Stomach smooth muscle (tissue), 2 donors: Measurements from ENCODE around the gene IER5L.
"Not testable (repeated sequence)": the region's sequence is repeated elsewhere in the genome, so short reads cannot be mapped to it uniquely, and the experiment has no call there.

Experiments
- H3K27ac ChIP-seq: one replicate; pipeline ENCODE4 v1.7.0; 2013; ENCODE audit warnings: mild to moderate bottlenecking, low read length, inconsistent platforms
- H3K27me3 ChIP-seq, 2 donors: one replicate each; pipeline ENCODE4 v1.7.0; 2013; ENCODE audit warnings: low read length in 2 of 2; ENCODE audit not compliant: insufficient read depth in 2 of 2, control insufficient read depth in 1 of 2
- H3K36me3 ChIP-seq, 2 donors: one replicate each; pipeline ENCODE4 v1.7.0; 2013; ENCODE audit warnings: low read length in 2 of 2; ENCODE audit not compliant: control insufficient read depth in 2 of 2, insufficient read depth in 2 of 2
- H3K4me1 ChIP-seq: one replicate; pipeline ENCODE4 v1.7.0; 2013; ENCODE audit warnings: low read length; ENCODE audit not compliant: control insufficient read depth, insufficient read depth
- H3K4me3 ChIP-seq, 2 donors: one replicate each; pipeline ENCODE4 v1.7.0; 2013; ENCODE audit warnings: low read length in 2 of 2
- H3K9ac ChIP-seq, 2 donors: one replicate each; pipeline ENCODE4 v1.7.0; 2013; ENCODE audit warnings: low read length in 2 of 2, mild to moderate bottlenecking in 1 of 2
- H3K9me3 ChIP-seq, 2 donors: one replicate each; pipeline ENCODE4 v1.7.0; 2013; ENCODE audit warnings: low read length in 2 of 2; ENCODE audit not compliant: control insufficient read depth in 2 of 2
- donor health status: healthy.
- donor health status: Pancreatic carcinoma.

Gene IER5L

DNA sequence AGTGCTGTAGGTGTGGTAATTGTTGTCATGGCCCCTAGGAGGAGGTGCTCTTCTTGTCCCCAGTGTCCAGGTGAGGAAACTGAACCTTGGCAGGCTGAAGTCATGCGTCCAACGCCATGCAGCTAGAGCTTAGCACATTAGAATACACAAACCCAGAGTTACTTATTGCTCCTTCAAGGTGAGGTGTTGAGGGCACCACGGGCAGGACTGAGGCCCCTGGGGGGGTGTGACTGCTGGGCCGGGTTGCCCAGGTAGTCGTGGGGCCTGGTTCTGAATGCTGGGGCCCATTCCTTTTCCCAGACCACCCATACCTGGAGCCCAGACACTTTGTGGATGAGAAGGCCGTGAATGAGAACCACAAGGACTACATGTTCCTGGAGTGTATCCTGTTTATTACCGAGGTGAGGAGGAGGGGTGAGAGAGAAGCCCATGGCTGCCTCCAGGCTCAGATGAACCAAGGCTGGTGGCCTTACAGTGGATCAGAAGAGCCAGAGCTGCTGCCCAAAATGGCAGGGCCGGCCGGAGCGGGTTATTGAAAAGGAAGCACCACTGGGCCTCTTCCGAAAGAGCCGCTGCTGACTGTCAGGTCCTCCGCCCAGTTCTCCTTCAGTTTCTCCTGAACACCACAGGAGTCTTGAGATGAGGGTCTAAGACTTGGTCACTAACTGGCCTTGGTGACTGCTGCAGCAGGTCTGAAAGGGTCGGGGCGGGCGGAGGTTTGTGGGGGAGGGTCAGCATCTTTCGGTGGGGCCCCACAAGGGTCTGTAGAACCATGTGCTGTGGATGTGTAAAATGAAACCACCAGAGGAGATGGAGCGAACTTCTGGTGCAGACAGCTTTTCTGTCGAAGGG lies 40.5 kb downstream of the IER5L start:
- no peaks in the 10 kb centered on the region for H3K9me3 ChIP-seq
- H3K36me3 ChIP-seq = peaks cover 18 to 24% of the 10 kb centered on the region in 2 donors
- peak overlapping the region; percentile 100 for H3K27ac ChIP-seq
- H3K9ac ChIP-seq = peak overlapping the region in 1 of 2 donors; percentile 68
- no peaks in the 10 kb centered on the region for H3K27me3 ChIP-seq
- H3K4me1 ChIP-seq = peaks cover 46% of the 10 kb centered on the region
- H3K4me3 ChIP-seq = no peak overlapping the region

DNA sequence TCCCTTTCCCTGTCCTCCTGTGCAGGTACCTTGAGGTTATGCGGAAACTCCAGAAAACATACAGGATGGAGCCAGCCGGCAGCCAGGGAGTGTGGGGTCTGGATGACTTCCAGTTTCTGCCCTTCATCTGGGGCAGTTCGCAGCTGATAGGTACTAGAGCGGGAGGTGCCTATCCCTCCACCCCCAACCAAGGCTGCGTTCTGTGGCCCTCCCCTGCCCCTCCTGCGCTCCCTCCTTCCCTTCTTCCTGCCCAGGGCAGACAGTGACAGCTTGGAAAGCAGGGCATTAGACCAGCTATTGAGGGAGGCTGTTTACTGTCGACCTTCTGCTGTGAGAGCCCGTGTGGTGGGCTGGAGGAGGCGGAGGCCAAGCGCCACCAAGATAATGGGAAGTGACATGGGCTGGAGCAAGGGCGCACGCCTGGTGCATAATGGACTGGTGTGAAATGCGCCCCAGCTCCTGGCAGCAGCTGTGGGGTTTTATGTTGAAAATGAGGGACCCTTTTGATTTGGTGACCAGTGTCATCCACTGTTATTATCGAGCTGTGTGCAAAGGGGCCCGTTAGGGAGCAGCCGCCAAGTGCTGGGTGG lies 41.5 kb downstream of the IER5L start:
- H3K9me3 ChIP-seq = no peaks in the 10 kb centered on the region
- no peak overlapping the region for H3K4me3 ChIP-seq
- H3K27me3 ChIP-seq = no peaks in the 10 kb centered on the region
- peaks cover 18 to 24% of the 10 kb centered on the region in 2 donors for H3K36me3 ChIP-seq
- H3K4me1 ChIP-seq = peaks cover 40% of the 10 kb centered on the region
- H3K27ac ChIP-seq = peak overlapping the region; percentile 100
- no peak overlapping the region for H3K9ac ChIP-seq

DNA sequence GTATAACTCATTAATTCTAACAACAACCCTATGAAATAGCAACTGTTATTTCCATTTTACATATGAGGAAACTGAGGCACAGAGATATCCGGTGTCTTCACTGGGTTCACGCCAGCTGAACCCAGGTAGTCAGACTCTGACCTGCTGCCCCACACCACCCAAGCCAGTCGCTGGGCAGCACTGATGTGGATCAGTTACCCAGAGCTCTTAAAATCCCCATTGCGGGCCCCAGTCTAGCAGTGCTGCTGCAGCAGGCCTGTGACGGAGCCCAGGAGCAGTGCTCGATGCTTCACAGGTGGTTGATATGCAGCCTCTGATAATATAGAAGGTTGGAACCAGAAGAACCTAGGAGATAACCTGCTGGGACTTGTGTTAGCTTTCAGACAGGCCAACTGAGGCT lies 42.6 kb downstream of the IER5L start:
- Histone ChIP-seq H3K4me1 (peaks cover 33% of the 10 kb centered on the region), H3K9ac (no peak overlapping the region), H3K27me3 (no peaks in the 10 kb centered on the region), H3K9me3 (no peaks in the 10 kb centered on the region), H3K27ac (no peak overlapping the region), H3K36me3 (peaks cover 18 to 26% of the 10 kb centered on the region in 2 donors), H3K4me3 (no peak overlapping the region)

DNA sequence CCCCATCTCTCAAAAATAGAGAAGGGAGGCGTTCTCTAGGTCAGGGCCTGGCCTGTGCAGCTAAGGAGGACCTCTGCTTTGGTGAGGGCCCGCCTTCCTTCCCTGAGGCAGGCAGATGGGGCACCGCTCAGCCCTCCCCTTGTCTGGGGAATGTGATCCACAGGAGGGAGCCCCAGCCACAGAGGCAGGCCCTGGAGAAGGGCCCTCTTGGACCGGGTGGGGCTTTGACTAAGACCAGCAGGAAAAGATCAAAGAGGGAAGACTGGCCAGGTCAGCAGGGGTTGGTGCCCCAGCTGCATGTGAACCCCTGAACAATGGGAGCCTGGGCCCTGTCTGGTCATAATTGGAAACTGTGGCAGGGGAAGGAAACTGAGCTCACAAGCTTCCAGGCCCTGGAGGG lies 45.0 kb downstream of the IER5L start:
- Histone ChIP-seq H3K4me3 (no peak overlapping the region), H3K4me1 (peaks cover 10% of the 10 kb centered on the region), H3K9me3 (no peaks in the 10 kb centered on the region), H3K27ac (no peak overlapping the region), H3K27me3 (no peaks in the 10 kb centered on the region), H3K36me3 (peaks cover 18 to 30% of the 10 kb centered on the region in 2 donors), H3K9ac (no peak overlapping the region)

DNA sequence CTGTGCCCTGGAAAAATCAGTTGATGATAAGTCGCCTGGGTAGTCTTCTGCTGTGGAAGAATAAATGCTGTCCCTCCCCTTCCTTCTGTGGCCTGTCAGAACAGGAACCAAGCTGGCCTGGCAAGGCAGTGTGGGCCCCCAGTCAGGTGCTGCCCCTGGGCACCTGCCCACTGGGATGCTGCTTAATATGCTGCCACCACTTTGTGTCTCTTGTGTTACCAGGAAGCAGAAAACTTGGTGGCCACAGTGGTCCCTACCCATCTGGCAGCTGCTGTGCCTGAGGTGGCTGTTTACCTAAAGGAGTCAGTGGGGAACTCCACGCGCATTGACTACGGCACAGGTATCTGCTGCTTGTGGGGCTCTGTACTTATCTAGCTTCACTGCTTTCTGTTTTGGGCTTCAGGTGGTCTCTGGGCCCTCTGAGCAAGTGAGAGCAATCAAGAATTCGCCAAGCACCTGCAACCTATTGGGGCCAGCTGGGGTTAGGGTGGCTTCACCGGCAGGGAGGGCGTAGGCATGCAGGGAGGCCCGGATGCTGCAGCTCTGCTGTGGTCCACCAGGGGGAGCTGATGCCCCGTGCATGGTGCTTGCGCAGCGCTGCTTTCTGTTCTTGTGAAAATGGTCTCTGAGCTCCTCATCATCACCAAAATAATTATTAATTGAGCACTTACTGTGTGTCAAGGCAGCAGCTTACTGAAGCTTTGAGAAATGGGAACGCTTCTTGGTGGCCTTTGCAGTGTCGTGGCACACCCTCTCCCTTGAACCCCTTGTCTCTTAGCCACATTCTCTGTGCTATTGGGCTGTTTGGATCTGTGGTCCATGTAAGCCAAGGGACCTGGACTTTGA lies 46.5 kb downstream of the IER5L start:
- Histone ChIP-seq H3K4me1 (peaks cover 7% of the 10 kb centered on the region), H3K27ac (peak overlapping the region; percentile 11), H3K27me3 (no peaks in the 10 kb centered on the region), H3K9me3 (no peaks in the 10 kb centered on the region), H3K9ac (peak overlapping the region in 1 of 2 donors; percentile 21), H3K36me3 (peaks cover 18 to 25% of the 10 kb centered on the region in 2 donors), H3K4me3 (no peak overlapping the region)

DNA sequence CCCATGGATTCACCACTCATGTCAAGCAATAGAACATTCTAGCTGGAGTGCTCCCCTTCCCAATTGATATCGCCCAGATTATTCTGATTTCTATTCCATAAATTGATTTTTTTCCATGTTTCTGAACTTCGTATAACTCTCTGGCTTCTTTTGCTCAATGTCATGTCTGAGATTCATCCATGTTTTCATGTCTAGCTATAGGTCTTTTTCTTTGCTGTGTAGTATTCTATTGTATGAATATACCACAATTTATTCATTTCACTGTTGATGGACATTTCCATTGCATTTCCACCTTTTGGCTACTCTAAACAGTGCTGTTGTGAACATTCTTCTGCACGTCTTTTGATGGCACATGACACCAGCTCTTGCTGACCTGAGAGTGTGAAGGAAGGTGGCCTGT lies 47.3 kb downstream of the IER5L start:
- Histone ChIP-seq H3K36me3 (peaks cover 18 to 22% of the 10 kb centered on the region in 2 donors), H3K9ac (no peak overlapping the region), H3K27ac (no peak overlapping the region)

DNA sequence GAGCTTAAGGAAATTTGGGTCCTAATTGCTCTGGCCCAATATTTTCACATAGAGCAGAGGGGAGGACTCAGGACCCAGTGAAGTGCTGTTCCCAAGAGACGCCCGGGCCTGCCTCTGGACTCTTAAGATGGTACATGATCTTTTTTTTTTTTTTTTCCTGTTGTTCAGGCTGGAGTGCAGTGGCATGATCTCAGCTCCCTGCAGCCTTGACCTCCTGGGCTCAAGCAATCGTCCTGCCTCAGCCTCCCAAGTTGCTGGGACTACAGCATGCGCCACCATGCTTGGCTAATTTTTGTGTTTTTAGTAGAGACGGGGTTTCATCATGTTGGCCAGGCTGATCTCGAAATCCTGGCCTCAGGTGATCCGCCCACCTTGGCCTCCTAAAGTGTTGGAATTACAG lies 47.8 kb downstream of the IER5L start:
- peaks cover 14 to 22% of the 10 kb centered on the region in 2 donors for H3K36me3 ChIP-seq
- H3K9me3 ChIP-seq, H3K4me3 ChIP-seq, H3K4me1 ChIP-seq, H3K9ac ChIP-seq, H3K27ac ChIP-seq, H3K27me3 ChIP-seq: not testable (repeated sequence)

More for the DNA sequence above, 47.3 kb downstream of the IER5L start:
- Histone ChIP-seq H3K4me3 (no peak overlapping the region), H3K4me1 (peaks cover 7% of the 10 kb centered on the region), H3K9me3 (no peaks in the 10 kb centered on the region), H3K27me3 (no peaks in the 10 kb centered on the region)

DNA sequence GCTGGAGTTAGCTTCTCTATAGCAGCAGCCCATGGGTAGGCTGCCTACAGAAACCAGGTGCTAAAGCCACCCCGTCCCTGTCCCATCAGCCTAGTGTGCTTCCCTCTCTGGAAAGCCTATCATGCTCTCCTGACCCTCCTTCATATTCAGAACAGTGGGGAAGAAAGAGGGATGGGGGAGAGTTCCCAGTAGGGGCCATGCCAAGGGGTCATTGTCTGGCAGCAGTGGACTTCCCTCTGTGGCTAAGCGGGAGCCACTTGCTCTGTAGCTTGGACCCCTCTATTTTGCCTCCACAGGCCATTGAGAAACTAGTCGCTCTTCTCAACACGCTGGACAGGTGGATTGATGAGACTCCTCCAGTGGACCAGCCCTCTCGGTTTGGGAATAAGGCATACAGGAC lies 49.4 kb downstream of the IER5L start:
- H3K9me3 ChIP-seq = no peaks in the 10 kb centered on the region
- H3K27me3 ChIP-seq = no peaks in the 10 kb centered on the region
- H3K36me3 ChIP-seq = peaks cover 7 to 15% of the 10 kb centered on the region in 2 donors
- no peak overlapping the region for H3K4me3 ChIP-seq
- H3K9ac ChIP-seq = no peak overlapping the region
- no peak overlapping the region for H3K27ac ChIP-seq
- H3K4me1 ChIP-seq = peaks cover 7% of the 10 kb centered on the region

DNA sequence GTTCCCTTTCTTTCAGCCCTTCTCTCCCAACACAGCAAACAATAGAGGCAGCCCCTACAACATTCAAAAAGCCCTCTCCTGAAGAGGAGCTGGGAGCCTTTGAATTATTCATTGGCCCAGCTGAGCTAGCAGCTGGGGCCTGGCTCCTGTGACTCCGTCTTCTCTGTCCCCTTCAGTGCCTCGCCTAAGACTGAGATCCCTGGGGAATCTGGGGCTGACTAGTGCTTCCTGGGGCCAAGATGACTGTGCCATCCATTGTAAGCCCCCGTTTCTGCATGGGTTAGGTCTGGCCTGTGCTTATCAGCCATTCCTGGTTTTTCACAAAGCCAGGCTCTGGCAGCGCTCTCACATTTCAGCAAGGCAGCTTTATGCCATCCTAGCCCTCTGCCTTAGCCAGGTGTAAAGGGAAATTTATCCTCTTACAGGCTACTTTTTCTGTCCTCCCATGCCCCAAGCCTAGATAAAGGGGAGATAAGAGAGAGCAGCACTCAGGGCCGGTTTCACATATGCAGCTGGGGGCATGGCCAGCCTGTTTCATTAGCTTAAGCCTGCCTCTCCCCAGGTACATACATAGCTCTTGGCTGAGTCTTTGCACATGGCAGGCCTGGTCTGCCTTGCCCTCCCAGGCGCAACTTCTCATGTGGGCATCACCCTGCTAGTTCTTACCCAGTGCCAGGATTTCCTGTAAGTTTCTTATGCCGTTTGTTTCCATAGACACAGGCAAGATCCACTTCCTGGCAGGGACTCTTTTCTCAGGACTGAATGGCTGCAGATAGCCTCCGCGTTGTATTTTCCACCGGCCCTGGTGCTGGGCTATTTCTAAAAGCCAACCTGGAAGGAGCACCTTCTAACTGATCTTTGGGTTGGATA lies 51.1 kb downstream of the IER5L start:
- Histone ChIP-seq H3K27me3 (no peaks in the 10 kb centered on the region), H3K9ac (no peak overlapping the region), H3K9me3 (no peaks in the 10 kb centered on the region), H3K4me3 (no peak overlapping the region), H3K36me3 (peaks cover 4 to 13% of the 10 kb centered on the region in 2 donors), H3K4me1 (peaks cover 7% of the 10 kb centered on the region), H3K27ac (no peak overlapping the region)
